HG03103 (cell line): ENCODE results near the gene RALGPS1.
"Not testable (repeated sequence)": the region's sequence is repeated elsewhere in the genome, so short reads cannot be mapped to it uniquely, and the experiment has no call there.

Source experiments
- ATAC-seq: cut with Tn5 transposase; IDR thresholded peaks from one replicate; pipeline ENCODE4 v1.9.1; 2021; ENCODE audit warnings: low read depth; ENCODE audit not compliant: unreplicated experiment

RALGPS1 gene

DNA sequence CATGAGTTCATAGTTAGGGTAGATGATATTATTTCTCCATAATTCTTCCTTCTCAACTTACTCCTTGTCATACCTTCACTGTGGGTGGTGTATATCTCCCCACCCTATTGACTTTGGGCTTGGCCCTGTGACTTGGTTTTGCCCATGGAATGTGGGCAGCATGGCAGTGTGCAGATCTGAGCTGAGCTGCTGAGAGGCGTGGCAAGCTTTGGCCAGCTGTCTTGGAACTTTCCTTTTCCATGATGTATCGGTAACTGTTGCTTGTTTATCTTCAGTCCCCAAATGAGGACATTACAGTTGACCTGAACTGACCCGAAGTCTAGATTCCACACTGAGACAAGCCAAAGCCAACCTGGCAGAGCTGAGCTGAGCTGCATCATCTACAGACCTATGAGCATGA lies 70.4 kb downstream of the RALGPS1 start:
- ATAC-seq, result no peak

DNA sequence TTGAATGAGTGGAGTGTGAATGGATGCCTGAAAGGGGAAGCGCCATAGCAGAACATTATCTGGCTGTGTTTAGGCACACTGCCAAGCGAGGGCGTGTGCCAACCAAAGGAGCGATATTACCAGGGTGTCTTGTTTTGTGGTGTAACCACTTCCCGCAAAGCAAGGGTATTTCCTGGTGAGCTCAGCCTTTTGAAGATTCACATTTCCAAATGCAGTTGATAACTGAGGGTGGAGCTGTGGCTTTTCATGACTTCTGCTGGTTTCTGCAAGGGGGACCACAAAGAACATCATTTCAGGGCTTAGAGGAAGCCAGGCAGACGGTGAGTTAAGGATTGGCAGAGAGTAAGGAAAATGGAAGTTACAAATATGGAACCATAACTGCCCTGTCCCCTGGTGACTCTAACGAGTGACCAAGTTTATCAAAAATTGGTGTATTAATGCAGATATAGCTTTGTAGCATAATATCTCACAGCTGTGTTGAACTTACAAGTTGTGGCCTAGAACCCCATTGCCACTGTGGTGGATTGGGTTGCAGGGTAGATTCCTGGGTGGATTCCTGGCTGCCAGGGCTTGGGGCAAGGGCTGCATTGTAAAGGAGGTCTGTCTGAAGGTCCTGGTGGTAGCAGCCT lies 71.4 kb downstream of the RALGPS1 start:
- ATAC-seq, result no peak

DNA sequence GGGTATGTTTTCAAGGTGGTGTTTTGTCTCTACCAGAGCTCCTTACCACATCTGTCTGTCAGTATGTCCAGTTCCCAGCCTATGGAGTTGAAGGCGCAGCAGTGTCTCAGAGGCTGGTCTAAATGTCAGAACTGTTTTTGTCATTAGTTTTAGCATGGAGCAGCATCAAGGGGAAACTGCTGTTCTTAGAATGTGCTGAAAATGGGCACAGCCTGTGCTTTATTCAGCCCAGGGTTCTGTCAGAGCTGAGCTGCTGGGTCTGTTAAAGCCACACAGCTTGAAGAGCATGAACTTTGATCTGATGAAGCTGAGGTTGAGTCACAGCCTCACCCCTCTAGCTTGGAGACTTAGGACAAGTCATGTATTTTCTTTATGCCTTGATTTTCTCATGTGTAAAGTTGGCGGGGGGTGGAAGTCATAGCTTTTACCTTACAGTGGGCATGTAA lies 71.9 kb downstream of the RALGPS1 start:
- ATAC-seq, result no peak

DNA sequence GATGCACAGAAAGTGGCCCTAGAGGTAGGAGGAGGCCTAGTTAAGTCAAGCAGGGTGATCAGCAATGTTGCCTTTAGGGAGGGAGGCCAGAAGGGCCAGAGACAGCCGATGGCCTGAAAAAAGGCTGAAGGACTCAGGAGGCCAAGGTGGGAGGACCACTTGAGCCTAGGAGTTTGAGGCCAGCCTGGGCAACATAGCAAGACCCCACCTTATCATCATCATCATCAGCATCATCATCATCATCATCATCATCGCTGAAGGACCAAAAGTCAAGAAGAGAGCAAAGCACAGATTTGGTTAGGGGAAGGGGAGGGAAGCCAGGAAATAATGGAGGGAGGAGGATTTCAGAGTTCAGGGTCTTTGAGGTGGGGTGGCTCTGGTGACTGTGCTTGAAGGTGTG lies 74.3 kb downstream of the RALGPS1 start:
- no peak for ATAC-seq

DNA sequence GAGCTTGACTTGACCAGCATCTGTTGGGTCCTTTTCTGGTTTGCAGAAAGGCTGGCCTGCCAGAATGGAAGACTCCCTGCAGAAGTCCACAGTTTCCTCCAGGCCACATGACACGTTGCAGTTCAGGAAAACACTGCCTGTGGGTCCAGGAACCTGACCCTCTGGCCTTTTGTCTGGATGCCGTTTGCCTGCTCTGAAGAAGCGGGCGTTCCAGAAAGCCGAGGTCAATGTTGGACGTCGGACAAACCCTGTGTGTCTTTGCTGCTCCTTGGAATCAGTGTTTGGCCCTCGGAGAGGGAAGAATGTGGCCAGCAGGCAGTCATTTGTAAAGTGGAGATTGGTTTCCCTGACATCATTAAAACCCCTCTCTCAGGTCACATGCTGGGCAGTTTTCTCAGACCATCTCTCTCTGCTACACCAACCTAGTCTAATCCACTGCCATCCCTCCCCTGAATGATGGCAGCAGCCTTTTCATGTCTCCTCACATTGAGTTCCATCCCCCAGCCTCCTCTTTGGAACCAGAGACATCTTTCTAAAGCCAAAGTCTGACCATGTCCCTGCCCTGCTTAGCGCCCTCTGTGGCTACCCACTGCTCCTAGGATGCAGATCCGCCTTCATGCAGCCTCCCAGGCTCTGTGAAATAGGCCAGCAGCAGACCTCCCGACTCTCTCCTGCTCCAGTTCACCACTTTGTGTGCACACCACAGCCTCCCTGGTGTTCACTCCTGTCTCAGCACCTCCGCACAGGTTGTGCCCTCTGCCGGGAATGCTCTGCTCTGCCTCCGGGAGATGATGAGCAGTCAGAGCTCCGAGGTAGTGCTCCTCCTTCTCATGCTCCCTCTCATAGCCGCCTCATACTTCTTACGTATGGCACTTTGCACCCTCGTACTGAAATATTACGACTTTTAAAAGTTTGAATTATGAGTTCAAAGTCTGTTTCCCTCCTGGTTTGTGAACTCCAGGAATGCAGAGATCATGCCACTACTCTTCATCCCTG lies 75.6 kb downstream of the RALGPS1 start:
- ATAC-seq, result no peak

DNA sequence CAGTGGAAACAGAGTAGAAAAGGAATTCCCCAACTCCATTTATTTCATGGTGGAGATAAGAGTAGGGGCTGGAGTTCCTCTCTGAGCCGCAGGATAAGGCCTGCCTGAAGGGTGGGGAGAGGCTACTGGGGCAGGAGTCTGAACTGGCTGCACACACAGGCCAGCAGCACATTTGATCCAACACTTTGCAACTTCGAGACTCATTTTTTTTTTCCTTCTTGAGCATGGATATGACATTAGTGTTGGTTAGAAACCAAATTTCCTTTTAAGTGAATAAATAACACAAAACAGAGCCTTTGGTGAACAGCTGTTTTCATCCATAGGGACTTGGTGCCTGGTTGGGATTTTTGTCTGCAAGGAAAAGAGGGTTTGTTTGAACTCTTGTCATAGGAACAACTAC lies 76.6 kb downstream of the RALGPS1 start:
- no peak for ATAC-seq

DNA sequence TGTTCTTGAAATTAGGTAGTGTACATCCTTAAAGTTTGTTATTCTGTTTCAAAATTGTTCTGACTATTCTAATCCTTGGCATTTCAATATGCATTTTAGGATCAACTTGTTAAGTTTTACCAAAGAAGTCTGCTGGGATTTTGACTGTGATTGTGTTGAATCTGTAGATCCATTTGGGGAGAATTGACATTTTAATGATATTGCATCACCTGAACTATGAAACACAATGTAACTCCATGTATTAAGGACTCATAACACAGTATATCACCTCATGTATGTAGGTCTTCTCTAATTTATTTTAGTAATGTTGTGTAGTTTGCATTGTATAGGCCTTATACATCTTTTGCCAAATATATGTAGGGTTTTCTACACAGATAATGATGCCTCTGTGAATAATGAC lies 77.8 kb downstream of the RALGPS1 start:
- no peak for ATAC-seq

DNA sequence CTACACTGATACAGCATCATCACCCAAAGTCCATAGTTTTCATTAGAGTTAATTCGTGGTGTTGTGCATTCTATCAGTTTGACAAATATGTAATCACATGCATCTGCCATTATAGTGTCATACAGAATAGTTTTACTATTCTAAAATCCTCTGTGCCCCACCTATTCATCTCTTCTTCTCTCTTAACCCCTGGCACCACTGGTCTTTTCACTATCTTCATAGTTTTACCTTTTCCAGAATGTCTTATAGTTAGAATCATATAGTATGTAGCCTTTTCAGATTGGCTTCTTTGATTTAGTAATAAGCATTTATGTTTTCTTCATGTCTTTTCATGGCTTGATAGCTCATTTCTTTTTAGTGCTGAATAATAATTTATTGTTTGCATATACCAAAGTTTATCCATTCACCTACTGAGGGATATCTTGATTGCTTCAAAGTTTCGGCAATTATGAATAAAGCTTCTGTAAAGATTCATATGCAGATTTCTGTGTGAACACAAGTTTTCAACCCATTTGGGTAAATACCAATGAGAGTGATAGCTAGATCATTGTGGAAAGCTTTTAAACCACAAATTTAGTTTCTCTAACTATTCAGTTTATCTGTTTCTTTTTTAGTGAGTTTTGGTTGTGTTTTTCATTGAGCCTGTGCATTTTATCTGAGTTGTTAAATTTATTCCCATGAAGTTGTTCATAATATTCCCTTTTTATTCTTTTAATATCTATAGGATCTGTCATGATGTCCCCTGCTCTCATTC lies 84.9 kb downstream of the RALGPS1 start:
- ATAC-seq, result no peak

DNA sequence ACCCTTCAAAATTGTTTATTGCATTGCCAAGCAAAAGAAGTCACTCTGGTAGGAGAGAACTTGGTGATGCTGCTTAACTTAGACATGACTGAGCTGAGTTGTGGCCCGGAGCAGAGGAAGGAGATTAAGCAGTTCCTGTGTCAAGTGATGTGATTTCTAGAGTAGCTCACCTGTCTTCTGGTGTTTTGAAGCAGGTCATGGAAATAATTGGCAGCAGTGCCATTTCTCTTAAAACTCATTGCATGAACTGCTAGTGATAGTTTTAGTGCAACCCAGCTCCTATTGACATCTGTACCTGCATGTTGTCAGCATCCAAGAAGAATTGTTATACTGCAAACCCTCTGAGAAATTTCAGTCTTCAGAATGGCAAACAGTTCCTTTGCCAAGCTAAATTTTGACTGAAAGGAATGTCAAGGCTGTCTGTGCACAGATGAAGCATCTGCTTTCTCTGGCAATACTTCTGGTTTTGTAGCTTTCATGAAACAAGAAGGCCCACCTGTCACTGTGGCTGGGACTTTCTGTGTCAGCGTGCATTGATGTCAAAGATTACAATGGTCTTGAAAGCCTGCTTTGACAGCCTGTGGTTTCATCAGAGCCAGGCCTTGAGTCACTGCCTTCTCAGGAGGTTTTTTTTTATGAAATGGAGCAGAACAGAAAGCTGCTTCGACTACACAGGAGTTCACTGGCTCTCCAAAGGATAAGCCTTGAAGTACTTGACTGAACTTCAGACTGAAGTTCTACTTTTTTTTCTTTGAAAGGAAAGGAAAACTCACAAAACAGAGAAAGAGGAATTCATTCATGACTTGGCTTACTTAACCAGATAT lies 90.6 kb downstream of the RALGPS1 start:
- ATAC-seq, result peak; percentile 69

DNA sequence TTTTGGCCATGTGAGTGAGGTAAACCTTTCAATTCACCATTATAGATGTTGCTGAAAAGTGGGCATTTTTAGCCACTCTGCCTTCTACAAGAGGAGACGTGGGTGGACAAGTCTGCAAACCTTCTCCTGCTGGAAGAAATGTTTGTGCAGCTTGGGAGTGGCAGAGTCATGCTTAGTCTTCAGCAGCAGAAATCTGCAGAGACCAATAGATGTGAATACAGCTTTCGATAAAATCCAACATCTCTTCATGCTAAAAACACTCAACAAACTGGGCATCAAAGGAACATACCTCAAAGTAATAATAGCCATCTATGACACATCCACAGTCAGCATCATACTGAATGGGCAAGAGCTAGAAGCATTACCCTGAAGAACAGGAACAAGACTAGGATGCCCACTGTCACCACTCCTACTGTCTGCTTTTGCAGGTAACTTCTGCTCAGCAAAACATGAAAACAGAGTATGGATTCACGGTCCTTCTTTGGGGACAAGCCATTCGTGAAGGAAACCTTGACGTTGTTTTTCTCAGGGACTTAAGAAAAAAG lies 91.3 kb downstream of the RALGPS1 start:
- ATAC-seq, result no peak

DNA sequence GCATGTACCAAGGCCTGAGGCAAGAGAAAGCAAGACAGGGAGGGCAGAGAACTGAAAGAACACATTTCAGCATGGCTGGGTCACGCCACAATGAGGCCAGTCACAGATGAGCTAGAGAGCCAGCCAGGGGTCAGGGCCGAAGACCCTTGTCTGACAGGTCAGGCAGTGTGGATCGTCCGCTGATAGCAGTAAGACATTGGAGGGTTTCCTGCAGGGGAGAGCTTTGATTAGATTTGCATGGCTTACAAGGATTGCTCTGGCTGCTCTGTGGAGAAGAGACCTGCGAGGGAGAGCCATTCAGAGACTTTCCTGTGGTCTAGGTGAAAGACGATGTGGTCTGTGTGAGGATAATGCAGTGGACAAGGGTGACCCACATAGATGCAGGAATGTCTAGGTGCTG lies 93.1 kb downstream of the RALGPS1 start:
- ATAC-seq, result no peak

DNA sequence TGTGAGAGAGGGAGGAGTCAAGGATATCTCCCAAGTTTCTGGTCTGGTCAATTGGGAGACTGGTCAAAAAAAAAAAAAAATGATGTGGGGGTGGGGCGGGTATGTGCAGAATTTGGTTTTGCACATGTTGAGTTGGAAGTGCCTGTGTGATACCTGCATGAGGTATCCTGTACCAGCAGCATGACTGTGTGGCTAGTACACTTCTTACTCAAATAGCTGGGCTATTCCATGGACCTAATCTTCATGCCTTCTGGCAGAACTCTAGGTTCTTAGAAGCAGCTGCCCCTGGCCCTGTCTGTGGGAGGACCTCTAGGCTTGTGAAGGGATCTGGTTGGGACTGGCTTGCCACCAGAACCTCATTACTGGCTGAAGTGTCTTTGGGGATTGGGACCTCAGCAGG lies 93.5 kb downstream of the RALGPS1 start:
- no peak for ATAC-seq

DNA sequence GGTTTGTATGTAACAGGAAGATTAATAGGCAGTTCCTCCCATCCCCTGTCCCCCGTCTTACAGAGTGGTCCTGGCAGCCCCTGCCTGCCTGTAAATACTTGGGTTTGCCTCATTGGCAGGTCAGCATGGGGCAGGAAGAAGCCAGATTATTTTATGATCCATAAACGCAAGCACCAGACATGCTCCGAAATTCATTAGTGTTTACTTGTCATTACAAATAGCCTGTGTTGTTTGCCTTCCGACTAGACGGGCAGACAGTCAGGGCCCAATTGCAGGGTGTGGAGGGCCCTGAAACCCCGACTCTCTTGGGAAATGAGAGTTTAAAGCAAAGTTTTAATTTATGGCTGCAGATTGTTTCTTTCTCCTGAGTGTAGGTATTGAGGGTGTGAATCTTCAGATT lies 97.2 kb downstream of the RALGPS1 start:
- no peak for ATAC-seq

DNA sequence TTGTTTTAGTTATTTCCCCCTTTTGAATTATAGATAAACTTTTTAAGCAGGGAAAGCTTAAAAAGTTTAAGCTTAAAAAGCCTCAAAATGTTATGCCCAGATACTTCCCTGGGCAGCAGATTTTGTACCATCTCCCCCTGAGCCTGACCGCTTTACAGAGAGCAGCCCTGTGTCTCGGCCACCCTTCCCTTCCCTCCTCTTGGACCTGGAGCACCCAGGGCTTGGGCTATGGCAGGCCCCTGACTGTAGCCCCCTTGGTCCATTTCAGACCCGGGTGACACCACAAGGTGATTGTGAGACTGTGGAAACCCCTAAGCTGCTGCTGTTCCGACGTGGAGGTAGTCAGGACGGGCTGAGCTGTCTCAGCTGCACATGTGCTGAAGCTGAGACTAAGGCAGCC lies 97.7 kb downstream of the RALGPS1 start:
- ATAC-seq, result no peak

DNA sequence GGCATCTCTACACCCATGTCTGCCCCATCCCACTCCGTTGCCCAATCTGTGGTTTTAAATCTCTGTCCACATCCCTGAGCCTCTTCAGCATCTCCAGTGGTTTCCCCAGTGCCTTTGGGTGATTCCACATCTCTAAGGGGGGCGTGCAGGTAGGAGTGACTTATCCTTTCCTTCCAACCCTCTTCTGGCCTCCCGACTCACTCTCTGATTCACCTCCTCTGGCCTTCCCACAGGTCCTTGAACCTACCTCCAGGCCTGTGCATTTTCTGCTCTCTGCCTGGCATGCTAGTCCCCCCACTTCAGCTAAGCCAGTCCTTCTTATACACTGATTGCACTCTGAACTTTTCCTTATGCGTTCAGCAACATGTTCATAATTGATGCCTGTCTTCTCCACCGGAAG lies 99.0 kb downstream of the RALGPS1 start:
- ATAC-seq, result no peak

DNA sequence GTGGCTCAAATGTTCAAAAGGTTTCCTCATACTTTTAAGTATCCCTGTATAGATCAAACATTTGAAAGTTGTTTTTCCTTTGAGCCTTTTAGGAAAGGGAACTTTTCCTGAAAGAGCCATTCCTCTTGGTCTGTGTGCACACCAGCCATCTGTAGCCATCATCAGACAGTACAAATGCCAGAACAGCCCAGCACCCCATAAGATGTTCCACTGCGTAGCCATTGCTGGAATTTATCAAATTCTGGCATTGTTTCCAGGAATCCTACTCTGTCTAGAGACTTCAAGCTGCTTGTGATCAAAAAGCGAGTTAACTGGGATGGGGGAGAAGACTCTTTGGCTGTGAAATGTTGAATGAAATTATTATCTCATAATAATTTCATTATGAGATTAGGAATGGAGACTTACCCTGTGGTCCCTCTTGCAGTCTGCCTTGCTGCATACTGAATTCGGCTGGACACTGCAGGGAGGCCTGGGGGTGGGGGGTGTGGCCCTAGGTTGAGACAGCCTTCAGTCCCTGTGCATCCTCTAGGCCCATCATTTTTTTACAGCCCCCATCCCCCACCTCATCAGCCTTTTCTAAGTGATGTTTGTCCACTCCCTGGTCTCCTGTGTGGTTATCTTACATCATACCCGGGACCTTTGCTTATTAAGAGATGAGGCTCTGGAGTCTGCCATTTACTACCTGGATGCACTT lies 99.8 kb downstream of the RALGPS1 start:
- ATAC-seq, result no peak

DNA sequence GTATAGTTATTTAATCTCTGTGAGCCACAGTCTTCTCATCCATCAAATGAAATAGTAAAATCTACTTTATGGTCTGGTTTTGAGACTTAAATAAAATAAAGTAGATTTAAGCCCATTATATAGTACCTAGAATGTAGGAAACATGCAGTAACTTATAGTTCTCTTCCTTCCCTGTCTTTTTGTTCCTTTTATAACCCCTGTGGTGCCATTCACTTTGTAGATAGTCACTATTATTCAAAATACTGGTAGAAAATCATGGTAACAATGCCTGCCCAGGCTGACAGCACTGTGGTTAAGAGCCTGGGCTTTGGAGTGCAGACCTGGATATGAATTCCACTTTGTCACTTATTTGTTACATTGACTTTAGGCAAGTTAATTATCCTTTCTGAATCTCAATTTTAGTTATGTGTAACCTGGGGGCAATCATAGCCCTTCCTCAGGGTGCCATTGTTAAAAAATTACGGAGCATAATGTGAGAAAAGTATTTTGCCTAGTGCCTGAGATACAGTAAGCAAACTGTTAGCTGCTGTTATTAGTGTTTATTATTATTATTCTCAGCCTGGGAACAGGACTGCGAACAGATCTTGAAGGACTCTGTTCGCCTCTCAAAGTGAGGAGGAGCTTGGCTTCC lies 100.4 kb downstream of the RALGPS1 start:
- no peak for ATAC-seq

DNA sequence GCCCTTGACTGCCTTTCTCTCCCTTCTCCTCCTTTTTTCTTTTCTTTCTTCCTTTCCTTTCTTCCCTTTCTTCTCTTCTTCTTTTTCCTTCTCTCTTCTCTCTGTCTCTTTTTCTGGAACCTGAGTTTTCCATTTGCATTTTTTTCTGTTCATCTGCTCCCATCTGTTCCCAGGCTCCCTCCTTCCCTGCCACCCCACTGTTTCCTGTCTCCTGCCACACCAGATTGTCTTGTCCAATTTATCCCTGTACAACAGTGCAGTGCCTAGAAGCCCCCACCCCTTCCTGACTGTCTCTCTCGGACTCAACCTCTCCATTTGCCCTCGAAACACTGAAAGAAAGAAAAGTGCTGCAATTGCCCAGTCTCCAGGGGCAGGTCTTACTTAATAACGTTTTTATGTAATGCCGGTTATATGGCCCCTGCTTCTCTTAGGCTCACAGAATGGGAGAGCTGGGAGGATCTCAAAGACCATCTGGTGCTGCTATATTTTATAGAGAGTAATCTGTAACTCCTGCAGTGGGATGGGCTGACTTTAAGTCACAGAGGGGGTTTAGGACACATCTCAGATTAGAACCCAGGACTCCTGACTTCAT lies 101.4 kb downstream of the RALGPS1 start:
- no peak for ATAC-seq

DNA sequence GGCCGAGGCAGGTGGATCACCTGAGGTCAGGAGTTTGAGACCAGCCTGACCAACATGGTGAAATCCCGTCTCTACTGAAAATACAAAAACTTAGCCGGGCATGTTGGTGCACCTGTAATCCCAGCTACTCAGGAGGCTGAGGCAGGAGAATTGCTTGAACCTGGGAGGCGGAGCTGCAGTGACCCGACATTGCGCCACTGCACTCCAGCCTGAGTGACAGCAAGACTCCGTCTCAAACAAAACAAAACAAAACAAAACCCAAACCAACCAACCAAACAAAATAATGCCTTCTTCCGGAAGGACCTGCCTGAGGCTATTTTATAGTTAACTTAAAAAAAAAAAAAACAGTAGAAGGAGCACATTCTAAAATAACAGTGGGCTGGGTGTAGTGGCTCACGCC lies 103.4 kb downstream of the RALGPS1 start:
- ATAC-seq, result not testable (repeated sequence)
